NCI-H2171 (cell line): ENCODE data around the gene OSTN.
"Not testable (repeated sequence)": the region's sequence is repeated elsewhere in the genome, so short reads cannot be mapped to it uniquely, and the experiment has no call there.

Source experiments
- DNase-seq: peaks from one replicate; lab custom pipeline; 2025; lab: John Stamatoyannopoulos, UW

The OSTN gene

DNA sequence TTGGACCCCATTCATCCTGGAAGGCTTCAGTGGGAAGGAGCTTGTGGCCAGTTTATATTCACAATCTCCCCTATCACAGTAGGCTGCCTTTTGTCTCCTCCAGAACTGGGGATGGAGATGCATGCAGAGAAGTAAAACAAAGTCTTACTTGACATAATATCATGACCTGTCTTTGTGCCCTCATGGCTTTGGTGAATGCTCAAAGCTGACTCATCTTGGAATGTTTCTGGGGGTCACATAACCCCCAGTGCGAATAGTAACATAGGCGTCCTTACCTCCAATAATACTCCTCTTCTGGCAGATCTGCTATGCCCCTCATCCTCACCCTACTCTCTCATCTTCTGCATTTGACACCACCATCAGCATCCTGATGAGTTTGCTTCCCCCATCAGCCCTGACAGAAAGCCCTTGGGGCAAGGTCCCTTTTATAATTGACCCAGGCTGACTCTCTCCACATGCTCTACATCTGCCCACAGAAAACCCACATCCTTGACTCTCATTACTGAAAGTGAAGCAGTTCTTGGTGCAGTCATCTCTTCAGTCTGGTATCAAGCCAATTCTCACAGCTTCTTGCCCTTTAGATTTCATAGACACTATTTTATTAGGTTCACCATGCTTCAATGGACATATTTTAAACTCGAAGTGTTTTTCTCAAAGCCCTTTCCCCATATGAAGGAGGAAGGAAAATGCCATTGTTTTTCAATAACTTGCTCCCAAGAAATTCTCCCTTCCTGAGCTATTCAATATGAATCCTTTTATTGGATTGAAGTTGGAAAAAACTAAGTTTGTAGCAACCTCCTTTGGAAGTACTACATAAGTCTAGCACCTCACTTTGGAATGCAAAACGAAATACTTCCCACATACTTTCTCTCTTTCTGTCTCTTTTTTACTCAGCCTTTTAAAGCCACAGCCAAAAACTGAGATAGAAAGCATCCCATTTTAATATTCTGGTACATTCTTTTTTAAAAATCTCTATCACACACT, 36.6 kb downstream of the OSTN start:
- no peak for DNase-seq

DNA sequence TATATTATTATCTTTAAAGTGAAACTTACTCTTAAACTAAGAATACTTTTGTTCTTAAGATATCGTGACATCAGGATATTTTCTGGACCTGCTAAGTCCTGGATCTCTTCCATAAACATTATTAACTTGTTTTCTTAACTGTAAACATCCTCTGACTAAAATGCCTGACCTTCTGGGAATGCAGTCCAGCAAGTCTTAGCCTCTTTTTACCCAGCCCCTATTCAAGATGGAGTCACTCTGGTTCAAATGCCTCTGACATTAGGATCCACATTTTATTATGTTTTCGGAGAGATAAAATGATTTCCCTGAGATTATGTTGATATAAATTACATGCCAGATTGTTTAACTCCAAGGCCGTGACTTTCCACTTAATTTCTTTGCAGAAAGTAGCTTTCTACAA, 37.6 kb downstream of the OSTN start:
- DNase-seq, result no peak

DNA sequence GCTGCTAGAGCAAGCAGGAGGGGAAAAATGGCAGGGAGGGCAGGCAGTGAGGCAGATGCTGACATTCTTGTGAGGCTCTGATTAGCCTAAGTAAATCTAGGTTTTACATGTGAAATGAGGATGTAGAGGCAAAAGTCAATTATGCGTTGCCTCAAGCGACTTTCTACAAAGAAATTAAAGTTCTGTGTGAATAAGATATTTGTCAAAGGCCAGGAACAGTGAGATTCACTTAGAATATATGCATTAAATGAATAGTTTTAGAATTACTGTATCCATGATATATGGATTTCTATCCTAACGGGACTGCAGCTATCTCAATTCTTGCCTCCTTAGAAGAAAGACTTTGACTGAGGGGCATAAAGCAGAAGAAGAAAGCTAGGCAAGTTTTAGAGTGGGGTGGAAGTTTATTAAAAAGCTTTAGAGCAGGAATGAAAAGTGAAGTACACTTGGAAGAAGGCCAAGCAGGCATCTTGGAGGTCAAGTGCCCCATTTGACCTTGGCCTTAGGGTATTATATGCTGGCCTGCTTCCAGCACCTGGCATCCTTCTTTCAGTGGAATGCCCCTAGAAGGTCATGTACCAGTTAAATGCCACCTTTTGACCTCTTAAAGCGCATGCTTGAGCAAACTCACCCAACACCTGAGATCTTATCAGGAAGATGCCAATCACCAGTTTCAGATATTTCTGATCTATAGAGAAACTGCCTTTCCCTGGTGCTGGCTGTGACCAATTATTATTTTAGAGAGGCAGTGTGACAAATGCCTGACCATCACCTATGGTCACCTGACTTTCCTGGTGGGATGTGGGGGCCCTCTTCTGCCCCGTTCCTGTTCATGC, 38.2 kb downstream of the OSTN start:
- DNase-seq, result no peak

DNA sequence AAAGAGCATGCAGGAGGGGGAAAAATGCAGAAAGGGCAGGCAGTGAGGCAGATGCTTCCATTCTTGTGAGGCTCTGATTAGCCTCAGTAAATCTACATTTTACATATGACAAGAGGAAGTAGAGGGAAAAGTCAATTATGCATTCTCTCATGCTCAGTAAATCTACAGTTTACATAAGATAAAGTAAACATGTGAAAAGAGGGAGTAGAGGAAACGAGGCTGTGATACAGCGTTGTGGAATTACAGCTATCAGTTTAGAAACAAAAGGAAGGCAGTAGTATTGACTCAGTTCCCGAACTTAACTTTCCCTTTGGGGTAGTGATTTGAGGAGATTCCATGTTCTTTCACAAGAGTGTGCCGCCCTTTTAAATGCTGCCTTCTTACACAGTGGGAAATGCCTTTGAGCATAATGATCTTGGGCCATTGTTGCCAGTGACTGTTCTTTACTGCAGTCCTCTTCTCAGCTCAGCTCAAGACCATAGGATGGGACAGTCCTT, 39.3 kb downstream of the OSTN start:
- no peak for DNase-seq

DNA sequence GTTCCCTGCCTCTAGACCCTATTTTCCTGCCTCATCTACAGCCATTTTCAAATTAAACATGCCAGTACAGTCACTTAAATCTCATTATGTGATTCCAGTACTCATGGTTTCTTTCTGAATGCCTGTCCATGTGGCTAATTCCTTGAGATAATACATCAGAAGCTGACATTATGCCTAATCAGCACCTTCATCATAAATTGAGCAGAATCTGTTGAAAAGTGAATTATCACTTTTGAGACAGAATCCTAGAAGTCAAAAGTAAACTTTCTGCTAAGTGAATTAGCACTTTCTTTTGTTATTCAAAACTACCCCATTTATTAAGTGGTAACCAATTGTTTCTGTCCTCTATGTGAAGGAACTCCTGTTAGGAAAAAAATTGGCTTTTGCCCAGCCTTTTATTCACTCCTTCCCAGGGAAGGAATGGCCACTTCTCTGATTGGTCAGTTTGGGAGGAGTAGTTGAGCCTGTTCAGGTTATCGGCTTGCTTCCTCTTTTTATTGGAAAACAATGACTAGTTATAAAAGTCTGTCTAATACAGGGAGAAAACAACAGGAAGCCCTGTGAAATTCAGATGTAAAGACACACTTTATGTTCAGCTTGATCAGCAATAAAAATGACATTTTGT, 40.5 kb downstream of the OSTN start:
- no peak for DNase-seq

DNA sequence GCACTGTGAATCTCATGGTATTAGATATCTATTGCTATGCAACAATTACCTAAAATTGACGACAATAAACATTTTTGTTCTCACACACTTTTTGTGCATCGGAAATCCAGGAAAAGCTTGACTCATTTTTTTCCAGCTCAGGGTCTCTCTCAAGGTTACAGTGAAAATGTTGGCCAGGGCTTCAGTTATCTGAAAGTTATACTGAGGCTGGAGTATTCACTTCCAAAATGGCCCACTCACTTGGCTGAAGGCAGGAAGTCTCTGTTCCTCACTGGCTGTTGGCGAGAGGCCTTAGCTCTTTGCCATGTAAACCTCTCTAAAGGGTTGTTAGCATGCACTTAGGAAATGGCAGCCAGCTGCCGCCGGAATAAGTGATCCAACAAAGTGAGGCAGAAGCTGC, 41.4 kb downstream of the OSTN start:
- no peak for DNase-seq

DNA sequence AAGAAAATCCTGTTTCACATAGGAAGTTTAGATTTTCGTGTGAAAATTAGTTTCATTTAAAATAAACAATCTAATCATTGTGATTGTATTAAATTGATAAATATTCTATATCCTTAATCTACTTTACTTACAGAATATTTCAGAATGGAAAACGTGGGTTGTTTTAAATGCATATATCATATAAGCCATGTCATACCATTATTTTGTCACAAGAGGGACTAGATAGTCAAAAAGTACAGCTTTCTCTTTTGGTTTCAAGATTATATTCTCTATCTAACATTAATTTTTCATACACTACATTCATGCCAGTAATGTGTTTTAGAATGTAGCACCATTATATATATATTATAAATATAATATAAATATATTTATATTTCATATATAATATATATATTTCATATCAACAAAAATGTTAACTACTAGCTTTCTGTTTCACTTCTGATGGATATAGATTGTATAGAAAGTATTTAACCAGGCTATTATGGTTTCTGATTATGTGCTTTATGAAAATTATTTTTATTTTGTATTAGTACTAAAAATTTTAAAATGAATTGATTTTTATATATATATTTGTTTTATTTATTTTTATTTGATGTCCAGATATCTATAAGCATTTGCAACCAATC, 45.3 kb downstream of the OSTN start:
- no peak for DNase-seq

DNA sequence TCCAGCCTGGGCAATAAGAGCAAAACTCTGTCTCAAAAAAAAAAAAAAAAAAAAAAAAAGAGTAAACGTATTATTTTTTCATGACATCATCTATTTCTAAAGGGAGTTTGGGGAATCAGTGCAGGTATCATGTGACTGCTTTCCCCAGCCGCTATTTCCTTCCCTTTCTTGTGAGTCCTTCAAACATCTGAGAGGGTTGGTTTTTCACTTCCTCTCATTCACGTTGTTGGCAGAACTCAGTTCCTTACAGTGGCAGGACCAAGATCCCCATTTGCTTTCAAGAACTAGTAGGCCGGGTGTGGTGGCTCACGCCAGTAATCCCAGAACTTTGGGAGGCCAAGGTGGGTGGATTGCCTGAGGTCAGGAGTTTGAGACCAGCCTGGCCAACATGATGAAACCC, 47.0 kb downstream of the OSTN start:
- DNase-seq, result not testable (repeated sequence)

DNA sequence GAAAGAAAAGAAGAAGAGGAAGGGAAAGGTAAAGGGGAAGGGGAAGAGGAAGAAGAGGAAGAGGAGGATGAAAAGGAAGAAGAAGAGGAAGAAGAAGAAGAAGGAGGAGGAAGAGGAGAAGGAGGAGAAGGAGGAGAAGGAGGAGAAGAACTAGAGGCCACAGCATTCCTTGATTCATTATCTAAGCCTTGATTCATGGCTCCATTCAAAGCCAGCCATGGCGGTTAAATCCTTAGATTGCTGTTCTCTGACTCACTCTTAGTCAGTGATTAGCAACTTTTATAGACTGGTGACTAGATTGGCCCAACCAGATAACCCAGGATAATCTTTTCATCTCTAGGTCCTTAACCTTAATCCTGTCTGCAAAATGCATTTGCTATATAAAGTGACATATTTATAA, 47.6 kb downstream of the OSTN start:
- DNase-seq, result no peak

DNA sequence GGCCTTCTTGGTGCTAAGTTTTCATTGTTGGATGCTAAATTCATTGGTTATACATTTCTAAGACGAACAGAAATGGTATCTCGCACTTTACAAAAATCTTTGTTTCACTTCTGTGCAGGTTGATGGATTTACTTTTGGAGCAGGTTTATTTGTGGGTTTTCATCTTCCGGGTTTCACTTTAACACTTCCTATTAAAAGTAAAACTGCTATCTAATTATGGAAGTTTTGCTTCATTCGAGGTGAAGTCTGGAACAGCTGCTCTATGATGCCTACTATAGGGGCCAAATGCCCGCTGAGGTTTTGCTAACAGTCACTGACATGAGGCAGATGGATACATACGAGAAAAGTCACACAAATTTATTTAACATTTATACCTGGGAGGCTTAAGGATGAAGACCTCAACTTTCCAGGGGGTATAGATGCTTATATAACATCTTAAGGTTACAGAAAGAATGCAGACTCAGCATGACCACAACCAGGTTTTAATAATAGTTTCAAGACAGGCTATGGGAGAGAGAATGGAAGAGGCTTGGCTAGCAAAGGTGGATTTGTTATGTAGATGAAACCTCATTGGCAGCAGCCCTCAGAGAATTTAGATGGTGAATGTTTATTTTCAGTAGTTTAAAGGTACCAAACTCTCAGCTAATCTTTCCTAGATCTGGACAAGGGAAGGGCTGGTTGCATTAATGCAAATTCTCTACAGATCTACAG, 54.2 kb downstream of the OSTN start:
- DNase-seq, result no peak

DNA sequence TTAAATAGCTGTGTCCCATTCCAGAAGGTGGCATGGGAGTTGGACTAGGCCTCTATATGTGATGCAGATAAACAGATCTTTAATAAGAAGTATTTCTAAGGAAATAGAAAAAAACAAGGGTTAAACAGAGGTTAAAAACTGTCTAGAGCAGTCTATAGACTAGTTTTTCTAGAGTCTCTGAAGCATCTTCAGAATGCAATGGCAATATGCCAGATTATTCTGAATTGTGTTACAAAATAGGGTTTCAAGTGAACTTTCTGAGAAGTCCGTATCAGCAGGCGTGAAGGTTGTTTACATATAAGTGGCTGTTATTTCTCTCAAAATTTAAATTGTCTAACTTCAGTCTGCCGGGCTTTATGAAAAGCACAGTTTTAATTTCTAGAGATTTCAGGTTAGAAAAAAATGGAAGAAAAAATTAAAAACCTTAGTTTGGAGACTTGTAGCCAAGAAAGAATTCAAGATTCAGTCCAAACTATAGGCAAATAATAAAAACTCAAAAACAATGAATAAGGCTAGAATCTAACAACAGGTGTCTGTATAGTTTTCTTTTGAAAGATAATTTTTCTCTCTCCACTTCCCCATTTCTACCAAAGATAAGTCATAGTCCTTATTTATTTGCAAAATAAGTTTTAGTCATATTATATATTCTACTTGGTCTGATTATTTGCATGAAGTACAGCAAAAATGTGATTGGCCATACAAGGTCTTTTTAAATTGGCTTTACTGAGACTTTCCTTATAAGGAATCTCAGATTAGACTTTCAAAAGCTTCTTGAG, 55.2 kb downstream of the OSTN start:
- DNase-seq, result no peak

DNA sequence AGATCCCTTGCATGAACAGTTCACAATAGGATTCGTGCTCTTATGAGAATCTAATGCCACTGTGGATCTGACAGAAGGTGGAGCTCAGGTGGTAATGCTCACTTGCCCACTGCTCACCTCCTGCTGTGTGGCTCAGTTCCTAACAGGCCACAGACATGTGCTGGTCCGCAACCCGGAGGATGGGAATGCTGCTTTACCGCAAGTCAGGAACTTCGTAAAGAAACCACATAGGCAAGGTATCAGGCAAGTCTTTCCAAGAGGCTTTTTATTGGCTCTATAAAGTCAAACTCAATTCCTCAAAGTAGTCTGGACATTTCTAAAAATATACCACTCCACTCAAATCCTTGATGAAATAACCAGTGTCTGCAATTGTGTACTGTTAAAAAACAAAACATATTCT, 56.1 kb downstream of the OSTN start:
- DNase-seq, result no peak

DNA sequence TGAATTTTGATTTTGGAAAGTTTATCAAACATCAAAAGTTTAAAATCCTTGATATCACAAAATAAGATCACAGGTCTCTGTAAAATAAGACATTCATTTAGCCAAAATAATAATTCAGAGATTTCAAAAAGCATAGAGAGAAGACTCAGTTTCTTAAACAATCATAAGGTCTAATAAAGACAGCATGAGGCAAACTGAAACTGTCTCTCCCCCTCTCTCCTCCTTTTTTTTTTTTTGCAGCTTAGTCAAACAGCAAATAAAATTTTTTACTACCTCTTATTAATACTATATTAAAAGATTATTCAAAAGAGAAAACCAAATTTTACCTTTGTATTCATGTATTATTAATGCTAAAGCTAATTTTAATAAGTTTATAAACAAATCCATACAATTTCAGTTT, 57.4 kb downstream of the OSTN start:
- DNase-seq, result no peak

DNA sequence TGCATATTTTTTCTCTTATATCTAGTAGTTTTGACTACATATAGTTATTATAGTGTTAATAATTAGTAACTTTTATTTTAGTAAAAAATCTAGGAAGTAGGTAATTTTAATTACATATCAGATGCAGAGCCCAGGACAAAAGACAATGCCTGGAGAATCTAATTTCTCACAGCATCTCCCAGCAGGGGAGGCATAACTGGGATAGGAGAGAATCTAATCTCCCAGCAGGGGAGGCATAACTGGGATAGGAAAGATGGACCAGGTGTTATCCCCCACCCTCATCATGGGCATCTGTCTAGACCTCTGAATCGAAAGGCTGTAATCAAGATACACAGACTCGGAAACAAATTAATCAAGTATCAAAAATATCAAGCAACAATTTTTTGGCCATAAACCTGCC, 58.2 kb downstream of the OSTN start:
- no peak for DNase-seq

DNA sequence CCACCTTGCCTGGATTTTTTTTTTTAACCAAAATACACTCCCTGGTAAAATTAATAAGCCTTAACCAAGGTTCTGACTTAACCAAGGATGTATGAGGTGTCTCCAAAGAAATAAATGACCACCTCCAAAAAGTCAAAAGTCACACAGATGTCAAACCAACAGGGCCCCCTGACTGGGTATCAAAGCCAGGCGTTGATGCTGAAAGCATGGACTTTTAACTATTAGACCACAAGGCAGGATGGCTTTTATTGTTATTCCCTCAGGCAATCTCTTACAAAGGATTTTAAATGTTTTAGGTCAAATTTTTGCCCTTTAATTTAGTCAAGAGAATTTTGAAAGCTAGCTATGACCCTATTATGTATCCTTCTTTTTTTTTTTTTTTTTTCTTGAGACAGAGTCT, 60.4 kb downstream of the OSTN start:
- DNase-seq, result no peak

DNA sequence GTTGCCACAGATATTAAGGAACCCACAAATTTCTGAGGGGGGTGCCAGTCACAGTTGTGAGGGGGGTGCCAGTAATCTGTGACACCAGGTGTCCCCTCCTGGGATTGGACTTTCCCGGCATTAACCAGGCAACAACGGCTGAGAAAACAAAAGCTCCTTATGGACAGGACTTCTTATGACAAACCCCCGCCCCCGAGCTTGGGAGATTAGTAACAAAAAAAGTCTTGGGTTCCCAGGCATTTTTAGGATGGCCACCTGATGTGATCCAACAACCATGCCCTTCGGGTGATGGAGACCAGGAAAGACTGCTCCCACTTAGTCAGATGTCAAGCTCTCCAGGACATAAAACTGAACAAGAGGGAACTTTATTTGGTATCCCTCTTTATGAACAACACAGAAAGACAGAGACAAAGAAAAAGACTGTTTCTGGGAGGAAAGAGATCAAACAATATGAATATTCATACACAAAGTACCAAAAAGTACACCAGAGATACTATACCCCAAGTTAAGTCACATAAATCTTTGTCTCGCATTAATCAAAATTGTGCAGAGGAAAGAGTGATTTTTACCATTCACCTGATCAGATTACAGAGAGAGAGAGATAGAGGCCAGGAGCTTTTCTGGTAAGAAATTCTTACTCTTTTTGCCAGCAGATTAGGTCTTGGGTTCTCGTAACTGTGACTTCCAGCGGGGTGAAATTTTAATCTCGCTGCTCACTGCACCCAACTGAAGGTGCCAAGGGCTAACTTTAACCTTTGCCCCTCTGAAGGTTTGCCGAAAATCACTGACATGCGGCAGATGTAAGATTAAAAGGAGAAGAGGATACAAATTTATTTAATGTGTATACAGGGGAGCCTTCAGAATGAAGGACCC, 61.6 kb downstream of the OSTN start:
- DNase-seq, result no peak

DNA sequence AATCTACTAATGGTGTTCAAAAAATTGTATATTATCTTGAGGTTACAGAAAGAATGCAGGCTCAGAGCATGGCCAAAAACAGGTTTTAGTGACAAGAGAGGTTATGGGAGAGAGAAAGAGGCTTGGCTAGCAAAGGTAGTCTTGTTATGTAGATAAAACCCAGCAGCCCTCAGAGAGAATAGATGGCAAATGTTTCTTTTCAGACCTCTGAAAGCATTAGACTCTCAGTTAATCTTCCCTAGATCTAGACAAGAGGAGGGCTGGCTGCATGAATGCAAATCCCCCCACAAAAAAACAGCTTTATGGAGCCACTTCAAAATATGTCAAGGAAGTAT, 62.2 kb downstream of the OSTN start:
- DNase-seq, result no peak

DNA sequence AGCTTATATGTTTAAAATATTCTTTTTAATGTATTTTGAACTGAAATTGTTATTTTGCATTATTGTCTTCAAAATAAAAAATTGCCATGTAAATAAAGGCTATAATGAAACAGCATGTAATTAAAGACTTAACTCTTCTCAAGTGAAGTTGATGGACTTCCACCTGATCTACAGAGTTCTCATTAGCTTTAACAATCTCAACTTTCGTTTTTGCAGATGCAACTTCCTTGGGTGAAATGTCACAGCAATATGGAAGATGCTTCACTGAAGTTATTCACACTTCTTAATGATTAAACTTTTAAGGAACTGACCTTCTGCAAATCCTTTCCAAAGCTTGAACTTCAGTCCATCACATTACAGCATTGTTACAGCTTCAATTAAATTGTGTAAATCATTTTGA, 63.6 kb downstream of the OSTN start:
- DNase-seq, result no peak

DNA sequence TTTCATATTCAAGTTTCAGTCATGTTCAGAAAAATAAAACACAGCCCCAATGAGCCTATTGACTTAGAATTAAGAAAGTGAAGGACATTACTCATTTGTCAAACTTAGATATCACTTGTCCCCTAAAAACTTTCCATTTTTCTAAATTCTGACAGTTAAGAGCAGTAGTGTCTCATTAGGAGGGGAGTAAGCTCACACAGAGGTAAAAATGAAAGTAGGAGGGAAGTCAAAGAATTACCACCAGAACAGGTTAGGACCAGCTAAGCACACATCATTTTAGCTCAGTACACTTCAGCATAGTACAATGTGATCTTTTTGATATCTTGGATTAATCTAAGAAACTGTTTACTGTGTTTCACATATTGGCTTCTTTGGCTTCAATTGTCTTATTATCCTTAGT, 64.3 kb downstream of the OSTN start:
- no peak for DNase-seq

DNA sequence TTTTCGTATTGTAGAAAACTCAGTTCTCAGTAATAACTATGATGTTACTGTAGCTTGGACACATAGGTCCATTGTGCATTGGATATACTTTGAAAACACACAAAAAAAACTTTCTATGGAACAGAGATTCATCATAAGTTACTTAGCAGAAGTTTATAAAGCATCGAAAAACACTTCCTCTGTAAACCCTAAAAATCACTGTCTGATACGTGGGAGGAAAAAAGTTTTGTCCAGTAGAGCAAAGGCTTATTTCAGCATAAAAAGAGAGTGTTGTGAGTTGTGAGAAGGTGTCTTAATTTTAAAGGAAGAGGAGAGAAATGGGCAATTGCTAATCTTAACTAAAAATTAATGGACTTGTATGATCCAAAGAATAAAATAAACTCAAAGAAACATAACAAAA, 64.8 kb downstream of the OSTN start:
- no peak for DNase-seq
